ENCODE data around the gene DFFB. TPM values are rescaled to one million over a fixed set of nuclear protein-coding genes. Genes with fewer than 3 reads are reported as not detected.

Gene DFFB
- polyA plus RNA-seq, 1 experiment, result 6.1 TPM

- CTCF ChIA-PET, result no interaction called here
- DNase-seq (ENCODE audit: low read depth), result no peak
- Histone ChIP-seq H3K4me3 (ENCODE audit: low read depth, low read length) (no peak overlapping the region), H3K27me3 (ENCODE audit: control insufficient read depth, insufficient read depth, low read length) (no peaks in the 10 kb centered on the region), H3K36me3 (ENCODE audit: control insufficient read depth, insufficient read depth, low read length) (peaks cover 10% of the 10 kb centered on the region)
- POLR2A ChIA-PET, result no interaction called here
- TF ChIP-seq CTCF (IDR thresholded peaks at IDR 0.05; ENCODE audit: insufficient read depth, low read depth, low read length), result no peak
Measured at GRCh38 chr1:3847081-3847480, 10.2 kb upstream of the DFFB start.

GRCh38 chr1:3850857-3851256 is 6.4 kb upstream of the DFFB start:
- Histone ChIP-seq H3K4me3 (ENCODE audit: low read depth, low read length) (no peak overlapping the region), H3K27me3 (ENCODE audit: control insufficient read depth, insufficient read depth, low read length) (no peaks in the 10 kb centered on the region), H3K36me3 (ENCODE audit: control insufficient read depth, insufficient read depth, low read length) (peaks cover 10% of the 10 kb centered on the region)
- ChIA-PET POLR2A (no interaction called here), CTCF (no interaction called here)
- TF ChIP-seq CTCF (IDR thresholded peaks at IDR 0.05; ENCODE audit: insufficient read depth, low read depth, low read length), result no peak
- no peak for DNase-seq (ENCODE audit: low read depth)

- H3K4me3 ChIP-seq (ENCODE audit: low read depth, low read length), result no peak overlapping the region
- DNase-seq (ENCODE audit: low read depth), result no peak
- peaks cover 10% of the 10 kb centered on the region for H3K36me3 ChIP-seq (ENCODE audit: control insufficient read depth, insufficient read depth, low read length)
- POLR2A ChIA-PET, result no interaction called here
- CTCF ChIA-PET, result no interaction called here
- TF ChIP-seq CTCF (IDR thresholded peaks at IDR 0.05; ENCODE audit: insufficient read depth, low read depth, low read length), result no peak
- no peaks in the 10 kb centered on the region for H3K27me3 ChIP-seq (ENCODE audit: control insufficient read depth, insufficient read depth, low read length)
Measured at GRCh38 chr1:3851292-3851691, 6.0 kb upstream of the DFFB start.

- H3K36me3 ChIP-seq (ENCODE audit: control insufficient read depth, insufficient read depth, low read length), result peaks cover 10% of the 10 kb centered on the region
- DNase-seq (ENCODE audit: low read depth), result no peak
- TF ChIP-seq CTCF (IDR thresholded peaks at IDR 0.05; ENCODE audit: insufficient read depth, low read depth, low read length), result no peak
- H3K27me3 ChIP-seq (ENCODE audit: control insufficient read depth, insufficient read depth, low read length), result no peaks in the 10 kb centered on the region
- ChIA-PET POLR2A (no interaction called here), CTCF (no interaction called here)
- no peak overlapping the region for H3K4me3 ChIP-seq (ENCODE audit: low read depth, low read length)
Measured at GRCh38 chr1:3852091-3852490, 5.2 kb upstream of the DFFB start.

GRCh38 chr1:3852711-3853485 is 4.4 kb upstream of the DFFB start:
- peaks cover 10% of the 10 kb centered on the region for H3K36me3 ChIP-seq (ENCODE audit: control insufficient read depth, insufficient read depth, low read length)
- POLR2A ChIA-PET, result no interaction called here
- H3K4me3 ChIP-seq (ENCODE audit: low read depth, low read length), result no peak overlapping the region

More at GRCh38 chr1:3852711-3853485, 4.4 kb upstream of the DFFB start:
- no peak for DNase-seq (ENCODE audit: low read depth)
- H3K27me3 ChIP-seq (ENCODE audit: control insufficient read depth, insufficient read depth, low read length), result no peaks in the 10 kb centered on the region
- CTCF ChIA-PET, result no interaction called here
- no peak for TF ChIP-seq CTCF (IDR thresholded peaks at IDR 0.05; ENCODE audit: insufficient read depth, low read depth, low read length)

Measured in BJ (cell line).